KMS-11 (cell line): ENCODE measurements around the gene TAPBP.

Source experiments
- H2AFZ ChIP-seq: fragments of 200-600 bp; sonication (generic); 2 replicates; pipeline ENCODE4 v1.6.1; 2016; ENCODE audit warnings: antibody characterized with exemption, mixed run types, low read depth
- H3K27ac ChIP-seq: fragments of 200-600 bp; sonication (generic); 2 replicates; pipeline ENCODE4 v1.6.1; 2016; ENCODE audit warnings: mild to moderate bottlenecking, mixed run types
- H3K27me3 ChIP-seq: fragments of 200-600 bp; sonication (generic); 2 replicates; pipeline ENCODE4 v1.6.1; 2017; ENCODE audit warnings: mild to moderate bottlenecking, low read depth, mixed run types, moderate library complexity; ENCODE audit not compliant: insufficient read depth
- H3K36me3 ChIP-seq: fragments of 200-600 bp; sonication (generic); 2 replicates; pipeline ENCODE4 v1.6.1; 2017; ENCODE audit warnings: mild to moderate bottlenecking, mixed run types; ENCODE audit not compliant: insufficient read depth
- H3K4me1 ChIP-seq: fragments of 200-600 bp; sonication (generic); 2 replicates; pipeline ENCODE4 v1.6.1; 2016; ENCODE audit warnings: mild to moderate bottlenecking, low read depth, mixed run types; ENCODE audit not compliant: poor library complexity, severe bottlenecking
- H3K4me2 ChIP-seq: fragments of 200-600 bp; sonication (generic); 2 replicates; pipeline ENCODE4 v1.7.0; 2016; ENCODE audit warnings: mild to moderate bottlenecking, mixed run types
- H3K4me3 ChIP-seq: fragments of 200-600 bp; sonication (generic); IDR thresholded peaks from 2 replicates; pipeline ENCODE4 v1.6.1; 2017; ENCODE audit warnings: low read depth, low read length, mixed read lengths; ENCODE audit not compliant: insufficient read depth
- H3K79me2 ChIP-seq: fragments of 200-600 bp; sonication (generic); 2 replicates; pipeline ENCODE4 v1.6.1; 2016; ENCODE audit warnings: low read depth, mixed run types; ENCODE audit not compliant: insufficient read depth
- H3K9ac ChIP-seq: fragments of 200-600 bp; sonication (generic); 2 replicates; pipeline ENCODE4 v1.6.1; 2016; ENCODE audit warnings: mild to moderate bottlenecking, mixed run types
- H4K20me1 ChIP-seq: fragments of 200-600 bp; sonication (generic); 2 replicates; pipeline ENCODE4 v1.6.1; 2016; ENCODE audit warnings: mild to moderate bottlenecking, mixed run types; ENCODE audit not compliant: insufficient read depth
- TF ChIP-seq, protein P1 (sequence below): fragments of 200-600 bp; sonication (generic); conservative IDR thresholded peaks from 2 replicates; pipeline ENCODE4 v1.6.1; 2017; ENCODE audit warnings: low read depth, mild to moderate bottlenecking, antibody characterized with exemption, low read length, moderate library complexity, mixed read lengths

Gene TAPBP

DNA sequence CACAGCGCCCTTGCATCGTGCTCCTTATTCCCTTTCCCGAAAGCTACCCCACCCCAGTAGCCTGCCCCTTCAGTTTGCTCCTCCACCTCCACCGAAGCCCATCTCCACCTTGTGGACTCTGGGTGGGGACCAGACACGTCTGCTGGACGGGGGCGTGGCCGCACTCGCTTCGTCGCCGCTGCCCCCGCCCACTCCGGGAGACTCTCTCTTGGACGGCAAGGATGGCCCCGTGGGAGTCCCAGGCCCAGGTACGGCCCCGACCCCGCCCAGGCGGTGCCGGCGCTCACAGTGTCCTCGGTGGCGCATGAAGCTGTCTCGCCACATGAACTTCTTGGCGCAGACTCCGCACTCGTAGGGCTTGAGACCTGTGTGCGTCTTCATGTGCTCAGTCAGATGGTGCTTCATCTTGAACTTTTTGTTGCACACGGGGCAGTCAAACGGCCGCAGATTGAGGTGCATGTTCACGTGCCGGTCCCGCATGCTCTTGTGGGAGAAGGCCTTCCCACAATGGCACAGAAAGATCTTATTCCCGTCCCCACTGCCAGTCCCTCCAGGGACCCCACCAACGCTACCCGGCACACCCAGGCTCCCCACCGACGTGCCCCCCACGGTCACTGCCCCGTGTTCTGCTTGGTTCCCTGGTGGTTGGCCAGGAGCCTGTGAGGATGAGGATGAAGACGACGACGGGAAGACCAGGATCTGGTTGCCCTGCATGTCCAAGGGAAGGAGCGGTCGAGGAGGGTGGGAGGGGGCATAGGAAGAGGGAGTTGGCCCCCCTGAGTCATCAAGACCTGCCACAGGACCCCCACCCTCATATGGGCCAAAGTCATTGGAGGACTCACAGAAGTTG lies 1.3 kb upstream of the TAPBP start:
- TF ChIP-seq, protein P1, sequence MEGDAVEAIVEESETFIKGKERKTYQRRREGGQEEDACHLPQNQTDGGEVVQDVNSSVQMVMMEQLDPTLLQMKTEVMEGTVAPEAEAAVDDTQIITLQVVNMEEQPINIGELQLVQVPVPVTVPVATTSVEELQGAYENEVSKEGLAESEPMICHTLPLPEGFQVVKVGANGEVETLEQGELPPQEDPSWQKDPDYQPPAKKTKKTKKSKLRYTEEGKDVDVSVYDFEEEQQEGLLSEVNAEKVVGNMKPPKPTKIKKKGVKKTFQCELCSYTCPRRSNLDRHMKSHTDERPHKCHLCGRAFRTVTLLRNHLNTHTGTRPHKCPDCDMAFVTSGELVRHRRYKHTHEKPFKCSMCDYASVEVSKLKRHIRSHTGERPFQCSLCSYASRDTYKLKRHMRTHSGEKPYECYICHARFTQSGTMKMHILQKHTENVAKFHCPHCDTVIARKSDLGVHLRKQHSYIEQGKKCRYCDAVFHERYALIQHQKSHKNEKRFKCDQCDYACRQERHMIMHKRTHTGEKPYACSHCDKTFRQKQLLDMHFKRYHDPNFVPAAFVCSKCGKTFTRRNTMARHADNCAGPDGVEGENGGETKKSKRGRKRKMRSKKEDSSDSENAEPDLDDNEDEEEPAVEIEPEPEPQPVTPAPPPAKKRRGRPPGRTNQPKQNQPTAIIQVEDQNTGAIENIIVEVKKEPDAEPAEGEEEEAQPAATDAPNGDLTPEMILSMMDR: no peak
- Histone ChIP-seq H3K27me3 (no peaks in the 10 kb centered on the region), H2AFZ (no peak overlapping the region), H3K4me1 (peaks cover 46% of the 10 kb centered on the region), H3K9ac (peak overlapping the region; percentile 72; the same call in 1 of the 2 replicates), H3K4me3 (no peak overlapping the region), H3K36me3 (no peaks in the 10 kb centered on the region; the same call in 1 of the 2 replicates), H3K4me2 (peak overlapping the region; percentile 88), H3K27ac (peak overlapping the region; percentile 84), H3K79me2 (peaks cover 26% of the 10 kb centered on the region), H4K20me1 (no peaks in the 10 kb centered on the region)

DNA sequence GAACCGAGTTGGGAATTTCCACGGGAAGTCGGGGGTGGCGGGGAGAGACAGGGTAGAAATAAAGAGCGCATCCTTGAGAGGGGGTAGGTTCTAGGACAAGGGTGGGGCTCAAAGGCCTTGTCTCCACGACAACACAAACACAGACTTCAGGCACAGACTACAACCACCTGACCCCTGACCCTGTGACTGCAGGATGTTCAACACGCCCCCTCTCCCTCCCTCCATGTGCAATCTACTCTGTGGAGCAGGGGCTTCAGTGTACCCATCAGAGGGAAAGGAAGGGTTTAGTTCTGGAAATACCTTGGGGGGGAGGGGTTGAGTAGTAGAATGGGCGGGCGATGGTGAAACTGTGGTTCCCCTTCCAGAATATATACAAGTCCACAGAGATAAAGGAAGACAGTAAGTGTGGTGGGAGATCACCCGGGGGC lies 651 bp upstream of the TAPBP start:
- Histone ChIP-seq H4K20me1 (no peaks in the 10 kb centered on the region), H3K79me2 (peaks cover 24% of the 10 kb centered on the region), H3K27me3 (no peaks in the 10 kb centered on the region), H3K9ac (peak overlapping the region; percentile 72; the same call in 1 of the 2 replicates), H3K4me1 (peaks cover 46% of the 10 kb centered on the region), H3K27ac (peak overlapping the region; percentile 84), H2AFZ (peak overlapping the region; percentile 42; the same call in 1 of the 2 replicates), H3K4me2 (peak overlapping the region; percentile 88), H3K4me3 (no peak overlapping the region), H3K36me3 (no peaks in the 10 kb centered on the region)
- TF ChIP-seq, protein P1: no peak

DNA sequence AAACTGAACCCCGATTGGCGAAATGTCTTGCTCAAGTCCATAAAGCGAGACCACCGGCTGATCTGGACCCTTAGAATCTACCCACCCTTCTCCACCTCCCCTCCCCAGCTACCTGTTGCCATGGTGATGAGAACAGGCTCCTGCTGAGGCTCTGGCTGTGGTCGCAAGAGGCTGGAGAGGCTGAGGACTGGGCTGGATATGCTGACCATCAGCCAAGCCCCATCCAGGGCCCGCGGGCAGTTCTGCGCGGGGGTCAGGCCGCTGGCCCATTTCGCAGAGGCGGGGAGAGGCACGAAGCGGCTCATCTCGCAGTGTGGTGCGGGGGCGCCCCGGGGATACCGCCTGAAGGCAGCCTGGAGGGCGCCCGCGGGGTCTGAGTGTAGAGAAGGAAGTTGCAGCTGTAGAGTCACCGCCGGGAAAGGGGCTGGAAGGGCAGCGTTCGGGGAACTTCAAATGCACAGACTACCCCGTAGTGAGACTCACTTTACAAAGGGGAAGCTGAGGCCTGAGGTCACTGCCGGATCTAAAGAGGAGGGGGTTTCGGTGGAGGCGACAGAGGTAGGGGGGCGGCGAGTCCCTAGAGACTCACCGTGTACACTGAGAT lies 671 bp downstream of the TAPBP start:
- TF ChIP-seq, protein P1: no peak
- Histone ChIP-seq H4K20me1 (no peaks in the 10 kb centered on the region), H3K4me1 (peaks cover 34% of the 10 kb centered on the region), H3K4me3 (no peak overlapping the region), H3K27ac (peak overlapping the region; percentile 84), H3K9ac (peak overlapping the region; percentile 72), H3K4me2 (peak overlapping the region; percentile 97), H3K79me2 (peaks cover 29% of the 10 kb centered on the region), H3K36me3 (no peaks in the 10 kb centered on the region), H3K27me3 (no peaks in the 10 kb centered on the region), H2AFZ (peak overlapping the region; percentile 42; the same call in 1 of the 2 replicates)

DNA sequence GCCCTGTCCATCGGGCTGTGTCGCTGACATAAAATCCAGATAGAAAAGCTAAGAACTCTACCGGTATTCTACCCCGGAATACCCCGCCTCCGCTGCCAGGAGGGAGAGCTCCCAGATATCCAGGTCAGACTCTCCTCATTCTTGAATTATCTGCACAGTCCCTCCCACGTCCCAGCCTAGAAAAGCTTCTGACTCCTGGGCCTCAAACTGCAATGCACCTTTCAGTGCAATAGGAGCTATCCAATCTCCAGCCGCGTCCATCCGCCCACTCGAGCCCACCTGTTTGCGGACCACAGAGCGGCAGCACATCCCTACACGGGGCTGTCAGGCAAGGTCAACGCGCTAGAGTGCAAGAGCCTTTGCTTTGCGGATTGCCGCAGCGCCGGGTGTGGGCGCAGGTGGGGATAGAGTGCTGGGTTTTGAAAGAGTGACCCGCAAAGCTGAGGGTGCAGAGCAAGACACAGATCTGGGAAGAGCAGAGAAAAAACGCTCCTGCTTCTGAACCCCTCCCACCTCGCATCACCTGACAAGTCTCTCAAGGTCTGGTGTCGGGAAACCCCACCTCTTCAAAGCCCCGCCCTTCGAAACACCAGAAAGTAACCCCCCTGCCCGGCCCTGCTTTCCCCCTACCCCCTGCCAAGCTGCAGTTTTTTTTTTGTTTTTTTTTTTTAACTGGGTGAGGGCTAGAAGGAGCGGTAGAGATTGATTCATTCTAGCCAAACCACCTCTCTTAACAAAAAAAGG lies 1.3 kb downstream of the TAPBP start:
- Histone ChIP-seq H2AFZ (peak overlapping the region; percentile 42; the same call in 1 of the 2 replicates), H3K4me1 (peaks cover 34% of the 10 kb centered on the region), H3K4me2 (peak overlapping the region; percentile 97), H3K4me3 (no peak overlapping the region), H3K27me3 (no peaks in the 10 kb centered on the region), H3K27ac (peak overlapping the region; percentile 84), H4K20me1 (no peaks in the 10 kb centered on the region), H3K36me3 (no peaks in the 10 kb centered on the region), H3K9ac (peak overlapping the region; percentile 72), H3K79me2 (peaks cover 30% of the 10 kb centered on the region)
- TF ChIP-seq, protein P1: no peak
